CD4-positive, CD25-positive, alpha-beta regulatory T cell (primary cell): ENCODE results near the gene TP53I3. TPM values are rescaled to one million over a fixed set of nuclear protein-coding genes. Genes with fewer than 3 reads are reported as not detected.

ENCODE experiments used
- ATAC-seq, 2 donors: fragments of 150-1000 bp; cut with Tn5 transposase; one replicate each; pipeline ENCODE4 v1.10.0; 2021; ENCODE audit warnings: low read depth in 2 of 2, moderate number of reproducible peaks in 2 of 2, moderate library complexity in 1 of 2
- DNase-seq, 3 donors: peaks; one replicate each; pipeline versions ENCODE4 v3.0.0 to v3.0.0-alpha.2; 2012 to 2022; ENCODE audit warnings: mixed read lengths in 1 of 3
- H3K27ac ChIP-seq: one replicate; pipeline ENCODE4 v1.7.0; 2013; ENCODE audit warnings: mild to moderate bottlenecking, low read length; ENCODE audit not compliant: insufficient read depth, poor library complexity, severe bottlenecking
- H3K27me3 ChIP-seq: one replicate; pipeline ENCODE4 v1.7.0; 2013; ENCODE audit warnings: low read length; ENCODE audit not compliant: control insufficient read depth, insufficient read depth
- H3K36me3 ChIP-seq: one replicate; pipeline ENCODE4 v1.7.0; 2013; ENCODE audit warnings: mild to moderate bottlenecking, low read length, moderate library complexity; ENCODE audit not compliant: control insufficient read depth, insufficient read depth
- H3K4me1 ChIP-seq: 2 replicates; pipeline ENCODE4 v1.7.0; 2013; ENCODE audit warnings: mild to moderate bottlenecking, low read length; ENCODE audit not compliant: insufficient read depth, control insufficient read depth, poor library complexity, severe bottlenecking
- H3K4me3 ChIP-seq: one replicate; pipeline ENCODE4 v1.7.0; 2013; ENCODE audit warnings: low read depth, mild to moderate bottlenecking, low read length, moderate library complexity
- H3K9me3 ChIP-seq, 2 experiments: 1 replicate in 1 of 2; 2 replicates in 1 of 2; pipeline ENCODE4 v1.7.0; 2013; ENCODE audit warnings: low read length in 2 of 2, mild to moderate bottlenecking in 1 of 2, moderate library complexity in 1 of 2; ENCODE audit not compliant: control insufficient read depth in 2 of 2
- H3K27ac Mint-ChIP-seq, 3 donors: one replicate each; pipeline ENCODE4 v1.8.0; 2020 to 2022; ENCODE audit warnings: mild to moderate bottlenecking in 3 of 3, mixed read lengths in 3 of 3, moderate library complexity in 2 of 3
- H3K27me3 Mint-ChIP-seq: one replicate; pipeline ENCODE4 v1.8.0; 2022; ENCODE audit warnings: mild to moderate bottlenecking, mixed read lengths
- H3K36me3 Mint-ChIP-seq: one replicate; pipeline ENCODE4 v1.8.0; 2020; ENCODE audit warnings: mixed read lengths
- H3K4me1 Mint-ChIP-seq, 4 donors: one replicate each; pipeline ENCODE4 v1.8.0; 2020 to 2022; ENCODE audit warnings: mixed read lengths in 4 of 4, mild to moderate bottlenecking in 1 of 4
- H3K4me3 Mint-ChIP-seq, 4 donors: one replicate each; pipeline ENCODE4 v1.8.0; 2020 to 2022; ENCODE audit warnings: mild to moderate bottlenecking in 4 of 4, mixed read lengths in 4 of 4, moderate library complexity in 3 of 4
- H3K9me3 Mint-ChIP-seq, 7 donors: one replicate each; pipeline ENCODE4 v1.8.0; 2020 to 2022; ENCODE audit warnings: mixed read lengths in 7 of 7, mild to moderate bottlenecking in 3 of 7, moderate library complexity in 2 of 7
- polyA plus RNA-seq, 4 donors: library from polyadenylated mRNA; unstranded; fragments of 300-500 nt; fragmentation: Illumina TruSeq; gene quantifications; one replicate each; pipeline ENCODE4 v1.2.3, GENCODE V29; 2021
- total RNA-seq: library from RNA; stranded (reverse); gene quantifications from one replicate; pipeline ENCODE4 v1.2.3, GENCODE V29; 2022

Gene TP53I3
- 1.5 TPM for total RNA-seq
- polyA plus RNA-seq = 1 to 10 TPM in 1 of 4 donors, under 1 TPM in 2, not detected in 1; 0.25 to 1.4 (median 0.69) TPM

- H3K27me3 Mint-ChIP-seq = no peaks in the 10 kb centered on the region
- H3K9me3 Mint-ChIP-seq = no peaks in the 10 kb centered on the region
- Histone ChIP-seq H3K36me3 (no peaks in the 10 kb centered on the region), H3K4me1 (peaks cover 17% of the 10 kb centered on the region), H3K27ac (peak within 1 kb of the TSS; percentile 14), H3K27me3 (no peaks in the 10 kb centered on the region), H3K4me3 (peak within 1 kb of the TSS; percentile 64), H3K9me3 (no peaks in the 10 kb centered on the region)
- H3K4me3 Mint-ChIP-seq = peak within 1 kb of the TSS; percentile 83 to 88 (median 87)
- peak within 1 kb of the TSS in 2 of 3 donors; percentile 20 to 56 for H3K27ac Mint-ChIP-seq
- peak; percentile 70 to 83 (median 80) for DNase-seq
- H3K4me1 Mint-ChIP-seq = peaks cover 0 to 19% (median 14%) of the 10 kb centered on the region in 4 donors
- H3K36me3 Mint-ChIP-seq = peaks cover 13% of the 10 kb centered on the region
- peak; percentile 93 for ATAC-seq
These were observed at the start of gene TP53I3 for GRCh38 chr2:24084386-24085199. Gene TP53I3 (minus strand): TSS chr2:24084834. CDS start chr2:24084326, 508 bp downstream.

DNA sequence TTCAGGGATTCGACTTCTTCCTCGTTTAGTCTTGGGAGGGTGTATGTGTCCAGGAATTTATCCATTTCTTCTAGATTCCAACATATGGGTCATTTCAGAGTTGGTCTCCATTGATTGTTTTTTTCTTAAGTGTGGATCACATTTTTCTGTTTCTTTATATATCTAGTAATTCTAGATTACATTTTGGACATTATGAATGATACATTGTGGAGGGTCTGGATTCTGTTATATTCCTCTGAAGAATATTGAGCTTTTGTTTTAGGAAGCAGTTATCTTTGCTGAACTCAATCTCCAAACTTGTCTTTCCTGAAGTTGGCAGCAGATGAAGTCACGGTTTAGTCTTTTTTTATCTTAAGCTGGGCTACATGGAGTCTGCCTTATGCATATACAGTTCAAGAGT is 47.9 kb upstream of the TP53I3 start:
- no peak overlapping the region for H3K27ac Mint-ChIP-seq
- Histone ChIP-seq H3K27me3 (no peaks in the 10 kb centered on the region), H3K9me3 (peaks cover 6 to 7% of the 10 kb centered on the region in 2 experiments), H3K27ac (no peak overlapping the region), H3K4me3 (no peak overlapping the region), H3K36me3 (no peaks in the 10 kb centered on the region), H3K4me1 (no peaks in the 10 kb centered on the region)
- H3K4me1 Mint-ChIP-seq = no peaks in the 10 kb centered on the region
- no peak overlapping the region for H3K4me3 Mint-ChIP-seq
- H3K27me3 Mint-ChIP-seq = peaks cover 4% of the 10 kb centered on the region
- ATAC-seq (no peak), DNase-seq (no peak)
- H3K36me3 Mint-ChIP-seq = peaks cover 12% of the 10 kb centered on the region
- peaks cover 0 to 14% (median 4%) of the 10 kb centered on the region in 7 donors for H3K9me3 Mint-ChIP-seq

DNA sequence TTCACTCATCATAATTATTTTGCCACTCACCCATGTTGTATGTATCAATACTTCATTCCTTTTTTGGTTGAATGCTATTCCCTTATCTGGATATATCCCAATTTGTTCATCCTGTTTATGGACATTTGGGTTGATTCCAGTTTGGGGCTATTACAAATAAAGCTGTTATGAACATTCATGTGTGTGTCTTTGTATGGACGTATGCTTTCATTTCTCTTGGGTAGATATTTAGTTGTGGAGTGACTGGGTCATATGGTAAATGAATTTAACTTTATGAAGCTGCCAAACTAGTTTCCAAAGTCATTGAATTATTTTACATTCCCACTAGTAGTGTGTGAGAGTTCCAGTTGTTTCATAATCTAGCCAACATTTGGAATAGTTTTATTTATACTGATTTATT is 41.3 kb upstream of the TP53I3 start:
- peaks cover 6% of the 10 kb centered on the region for H3K4me1 ChIP-seq
- H3K4me3 Mint-ChIP-seq = peak overlapping the region in 2 of 4 donors; percentile 68 to 87
- H3K27me3 Mint-ChIP-seq = peaks cover 4% of the 10 kb centered on the region
- no peaks in the 10 kb centered on the region for H3K9me3 ChIP-seq
- no peaks in the 10 kb centered on the region for H3K27me3 ChIP-seq
- DNase-seq = no peak
- H3K9me3 Mint-ChIP-seq = no peaks in the 10 kb centered on the region
- peaks cover 7 to 24% (median 16%) of the 10 kb centered on the region in 4 donors for H3K4me1 Mint-ChIP-seq
- H3K36me3 ChIP-seq = no peaks in the 10 kb centered on the region
- H3K4me3 ChIP-seq = no peak overlapping the region
- H3K36me3 Mint-ChIP-seq = no peaks in the 10 kb centered on the region
- ATAC-seq = no peak
- no peak overlapping the region for H3K27ac ChIP-seq
- peak overlapping the region in 1 of 3 donors; percentile 6 for H3K27ac Mint-ChIP-seq

GRCh38 chr2:24123922-24124580 is 39.4 kb upstream of the TP53I3 start:
- no peak for DNase-seq
- H3K27ac Mint-ChIP-seq = peak overlapping the region; percentile 11 to 40 (median 37)
- H3K36me3 Mint-ChIP-seq = no peaks in the 10 kb centered on the region
- ATAC-seq = no peak
- Histone ChIP-seq H3K4me1 (peaks cover 6% of the 10 kb centered on the region), H3K27ac (no peak overlapping the region), H3K36me3 (no peaks in the 10 kb centered on the region), H3K4me3 (peak overlapping the region; percentile 68), H3K9me3 (no peaks in the 10 kb centered on the region), H3K27me3 (no peaks in the 10 kb centered on the region)
- peaks cover 7 to 24% (median 16%) of the 10 kb centered on the region in 4 donors for H3K4me1 Mint-ChIP-seq
- peaks cover 4% of the 10 kb centered on the region for H3K27me3 Mint-ChIP-seq
- peak overlapping the region; percentile 70 to 92 (median 80) for H3K4me3 Mint-ChIP-seq
- H3K9me3 Mint-ChIP-seq = no peaks in the 10 kb centered on the region

DNA sequence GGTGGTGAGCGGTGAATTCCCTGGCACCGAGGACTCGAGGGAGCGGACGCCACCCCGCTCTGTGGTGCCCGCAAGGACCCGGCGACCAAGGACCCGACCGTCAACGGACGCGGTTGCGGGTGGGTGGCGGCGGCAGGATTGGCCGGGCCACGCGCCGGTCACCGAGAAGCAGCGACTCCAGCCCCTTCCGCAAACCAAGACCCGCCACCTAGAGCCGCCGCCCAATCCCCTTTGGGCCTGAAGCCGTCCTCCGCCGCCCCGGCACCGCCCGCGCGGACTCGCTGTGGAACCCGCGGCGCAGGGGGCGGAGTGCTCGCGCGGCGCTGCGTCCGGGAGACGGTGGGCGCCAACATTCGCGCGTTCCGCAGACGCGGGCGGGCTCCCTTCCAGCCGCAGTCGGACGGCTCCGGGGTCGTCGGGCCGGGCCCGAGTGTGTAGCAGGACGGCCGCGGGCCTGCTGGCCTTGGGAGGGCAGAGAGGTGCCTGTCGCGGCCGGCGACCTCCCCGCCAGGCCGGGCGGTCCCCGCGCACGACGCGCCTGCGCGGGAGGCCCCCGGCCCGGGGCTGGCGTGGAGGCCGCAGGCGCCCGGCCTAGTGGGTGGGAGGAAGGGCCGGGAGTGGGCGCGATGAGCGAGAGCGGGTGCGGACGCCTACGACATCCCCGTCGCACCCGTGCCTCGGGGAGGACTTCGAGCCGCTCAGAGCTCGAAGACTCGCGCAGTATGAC is 38.7 kb upstream of the TP53I3 start, which contains the start of the genes FAM228B and PFN4:
Gene FAM228B (plus strand): TSS at position 275 of the 727 bp plus-strand sequence. CDS start 893 bp downstream, outside the sequence.
Gene PFN4 (minus strand): TSS at position 140 of the 727 bp plus-strand sequence. CDS start 799 bp downstream, outside the sequence.
- peak; percentile 83 to 86 for ATAC-seq
- no peaks in the 10 kb centered on the region for H3K36me3 ChIP-seq
- Mint-ChIP-seq H3K27ac (peak within 1 kb of the TSS; percentile 11 to 55 (median 40)), H3K4me3 (peak within 1 kb of the TSS; percentile 85 to 94 (median 86)), H3K36me3 (no peaks in the 10 kb centered on the region), H3K9me3 (no peaks in the 10 kb centered on the region), H3K27me3 (peaks cover 4% of the 10 kb centered on the region), H3K4me1 (peaks cover 9 to 24% (median 16%) of the 10 kb centered on the region in 4 donors)
- peaks cover 6% of the 10 kb centered on the region for H3K4me1 ChIP-seq
- H3K27ac ChIP-seq = no peak within 1 kb of the TSS
- peak; percentile 22 to 79 (median 46) for DNase-seq
- H3K4me3 ChIP-seq = peak within 1 kb of the TSS; percentile 68
- no peaks in the 10 kb centered on the region for H3K9me3 ChIP-seq
- no peaks in the 10 kb centered on the region for H3K27me3 ChIP-seq

DNA sequence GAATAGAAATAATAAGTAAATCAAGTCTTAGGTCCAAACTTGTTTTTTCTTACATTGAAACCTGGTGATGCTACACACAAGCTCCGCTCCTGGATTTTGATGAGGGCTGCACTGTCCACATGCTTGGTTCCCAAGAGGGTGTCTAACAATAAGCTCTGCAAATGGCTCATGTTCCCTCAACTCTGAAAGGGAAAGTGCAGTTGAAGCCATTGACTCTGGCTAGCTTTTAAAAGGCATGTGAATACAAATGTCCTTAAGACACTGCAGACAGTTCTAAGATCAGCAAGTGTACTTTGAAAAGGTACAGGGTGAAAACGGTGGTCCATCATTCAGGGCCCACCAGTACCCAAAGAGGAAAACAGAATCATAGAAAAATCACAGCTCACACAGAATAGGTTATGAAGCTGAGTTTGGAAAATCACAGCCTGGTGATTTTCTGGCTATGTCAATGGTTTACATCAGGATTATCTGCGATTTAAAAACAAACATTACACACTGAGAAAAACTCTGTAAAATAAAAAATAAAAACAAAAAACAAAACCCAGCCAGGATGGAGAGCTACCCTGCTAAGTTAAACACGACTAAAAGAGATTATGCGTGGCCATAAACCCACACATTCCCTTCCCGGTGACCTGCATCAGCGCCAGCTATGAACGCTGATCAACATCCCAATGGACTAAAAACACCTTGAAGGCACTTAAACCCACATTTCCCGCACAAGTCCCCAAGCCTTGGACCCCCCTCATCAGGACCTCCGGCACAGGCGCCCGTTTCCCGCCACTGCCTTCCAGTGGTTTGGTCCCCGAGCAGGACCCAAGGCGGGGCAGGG is 37.9 kb upstream of the TP53I3 start:
- peaks cover 4% of the 10 kb centered on the region for H3K27me3 Mint-ChIP-seq
- H3K4me1 Mint-ChIP-seq = peaks cover 12 to 24% (median 16%) of the 10 kb centered on the region in 4 donors
- ATAC-seq (no peak), DNase-seq (peak in 1 of 3 donors; percentile 16)
- H3K36me3 Mint-ChIP-seq = no peaks in the 10 kb centered on the region
- peak overlapping the region in 1 of 3 donors; percentile 55 for H3K27ac Mint-ChIP-seq
- H3K9me3 Mint-ChIP-seq = no peaks in the 10 kb centered on the region
- H3K36me3 ChIP-seq = no peaks in the 10 kb centered on the region
- H3K27me3 ChIP-seq = no peaks in the 10 kb centered on the region
- no peaks in the 10 kb centered on the region for H3K9me3 ChIP-seq
- peaks cover 6% of the 10 kb centered on the region for H3K4me1 ChIP-seq
- H3K27ac ChIP-seq = no peak overlapping the region
- peak overlapping the region; percentile 85 to 94 (median 86) for H3K4me3 Mint-ChIP-seq
- peak overlapping the region; percentile 62 for H3K4me3 ChIP-seq
